PFSK-1 (cell line): ENCODE measurements around the gene ODC1.

ENCODE experiments used
- FOXP2 ChIP-seq: optimal IDR thresholded peaks from 2 replicates; pipeline ENCODE3; 2011; ENCODE audit warnings: borderline replicate concordance, control low read depth, inconsistent platforms; ENCODE audit not compliant: insufficient read depth; ENCODE audit errors: extremely low read length, extremely low read depth
- POLR2AphosphoS5 ChIP-seq: IDR thresholded peaks from 2 replicates; pipeline ENCODE4 v1.6.1; 2012; ENCODE audit warnings: low read depth, mild to moderate bottlenecking, control low read depth, low read length, moderate library complexity
- TAF1 ChIP-seq: IDR thresholded peaks from 2 replicates; pipeline ENCODE4 v1.6.1; 2012; ENCODE audit warnings: low read length, control low read depth, borderline replicate concordance; ENCODE audit not compliant: insufficient read depth
- TF ChIP-seq, protein P1 (sequence below), 2 experiments: IDR thresholded peaks; 2 replicates each; pipeline versions ENCODE4 v1.6.1 to v1.8.0; 2011 to 2012; ENCODE audit warnings: low read depth in 2 of 2, low read length in 2 of 2, control low read depth in 1 of 2, inconsistent platforms in 1 of 2, mild to moderate bottlenecking in 1 of 2, moderate library complexity in 1 of 2; ENCODE audit not compliant: insufficient read depth in 1 of 2

GRCh38 chr2:10423400-10423774, 24.7 kb downstream of the ODC1 start:
- TF ChIP-seq, protein P1, sequence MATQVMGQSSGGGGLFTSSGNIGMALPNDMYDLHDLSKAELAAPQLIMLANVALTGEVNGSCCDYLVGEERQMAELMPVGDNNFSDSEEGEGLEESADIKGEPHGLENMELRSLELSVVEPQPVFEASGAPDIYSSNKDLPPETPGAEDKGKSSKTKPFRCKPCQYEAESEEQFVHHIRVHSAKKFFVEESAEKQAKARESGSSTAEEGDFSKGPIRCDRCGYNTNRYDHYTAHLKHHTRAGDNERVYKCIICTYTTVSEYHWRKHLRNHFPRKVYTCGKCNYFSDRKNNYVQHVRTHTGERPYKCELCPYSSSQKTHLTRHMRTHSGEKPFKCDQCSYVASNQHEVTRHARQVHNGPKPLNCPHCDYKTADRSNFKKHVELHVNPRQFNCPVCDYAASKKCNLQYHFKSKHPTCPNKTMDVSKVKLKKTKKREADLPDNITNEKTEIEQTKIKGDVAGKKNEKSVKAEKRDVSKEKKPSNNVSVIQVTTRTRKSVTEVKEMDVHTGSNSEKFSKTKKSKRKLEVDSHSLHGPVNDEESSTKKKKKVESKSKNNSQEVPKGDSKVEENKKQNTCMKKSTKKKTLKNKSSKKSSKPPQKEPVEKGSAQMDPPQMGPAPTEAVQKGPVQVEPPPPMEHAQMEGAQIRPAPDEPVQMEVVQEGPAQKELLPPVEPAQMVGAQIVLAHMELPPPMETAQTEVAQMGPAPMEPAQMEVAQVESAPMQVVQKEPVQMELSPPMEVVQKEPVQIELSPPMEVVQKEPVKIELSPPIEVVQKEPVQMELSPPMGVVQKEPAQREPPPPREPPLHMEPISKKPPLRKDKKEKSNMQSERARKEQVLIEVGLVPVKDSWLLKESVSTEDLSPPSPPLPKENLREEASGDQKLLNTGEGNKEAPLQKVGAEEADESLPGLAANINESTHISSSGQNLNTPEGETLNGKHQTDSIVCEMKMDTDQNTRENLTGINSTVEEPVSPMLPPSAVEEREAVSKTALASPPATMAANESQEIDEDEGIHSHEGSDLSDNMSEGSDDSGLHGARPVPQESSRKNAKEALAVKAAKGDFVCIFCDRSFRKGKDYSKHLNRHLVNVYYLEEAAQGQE (IDR thresholded peaks at IDR 0.05; ENCODE audit: insufficient read depth in 1 of 2, low read depth in 2 of 2, low read length in 2 of 2): no peak
- no peak for TF ChIP-seq POLR2AphosphoS5
- no peak for TF ChIP-seq TAF1
- no peak for TF ChIP-seq FOXP2
